PC-3 (cell line): ENCODE results near the gene ZBTB49. TPM values are rescaled to one million over a fixed set of nuclear protein-coding genes. Genes with fewer than 3 reads are reported as not detected.

Experiments used
- ATAC-seq: fragments of 200-7000 bp; cut with Tn5 transposase; 2 replicates; pipeline ENCODE4 v1.9.1; 2020; ENCODE audit warnings: mild to moderate bottlenecking, moderate library complexity
- BruUV-seq: library from RNA; stranded (reverse); fragments of 400-500 nt; replicated peaks from 2 replicates; lab custom pipeline; 2021; lab: Mats Ljungman, UMichigan
- CTCF ChIA-PET: fragments of 300-600 bp; sonication (Branson Sonifier 250); formaldehyde crosslinking; loops from one replicate; lab custom pipeline; 2022; ENCODE audit warnings: antibody characterized with exemption; lab: Charles Lee
- POLR2A ChIA-PET: fragments of 300-600 bp; sonication (Branson Sonifier 250); formaldehyde crosslinking; loops from one replicate; lab custom pipeline; 2022; ENCODE audit warnings: antibody characterized with exemption; ENCODE audit not compliant: unreplicated experiment; lab: Charles Lee
- DNase-seq: peaks from one replicate; pipeline ENCODE4 v3.0.0-alpha.2; 2015
- H2AFZ ChIP-seq: fragments of 300-600 bp; sonication (generic); 2 replicates; pipeline ENCODE4 v1.6.0; 2016; ENCODE audit warnings: antibody characterized with exemption, low read length
- H3F3A ChIP-seq: fragments of 300-600 bp; sonication (generic); one replicate; pipeline ENCODE4 v1.6.0; 2017; ENCODE audit warnings: antibody characterized with exemption, low read length, control low read depth, mild to moderate bottlenecking; ENCODE audit not compliant: unreplicated experiment
- H3K27ac ChIP-seq: fragments of 300-600 bp; sonication (generic); 2 replicates; pipeline ENCODE4 v1.5.1; 2016; ENCODE audit warnings: mild to moderate bottlenecking, low read length
- H3K27me3 ChIP-seq: fragments of 300-600 bp; sonication (generic); 2 replicates; pipeline ENCODE4 v1.6.1; 2016; ENCODE audit warnings: low read length, mixed read lengths
- H3K36me3 ChIP-seq: fragments of 300-600 bp; sonication (generic); 2 replicates; pipeline ENCODE4 v1.6.1; 2016; ENCODE audit warnings: low read depth, mixed run types, low read length, mixed read lengths
- H3K4me1 ChIP-seq: fragments of 300-600 bp; sonication (generic); 2 replicates; pipeline ENCODE4 v1.5.1; 2016; ENCODE audit warnings: low read length; ENCODE audit not compliant: insufficient read depth
- H3K4me2 ChIP-seq: fragments of 300-600 bp; sonication (generic); 2 replicates; pipeline ENCODE4 v1.6.0; 2016; ENCODE audit warnings: low read length
- H3K4me3 ChIP-seq: fragments of 300-600 bp; sonication (generic); 2 replicates; pipeline ENCODE4 v1.5.1; 2016; ENCODE audit warnings: mild to moderate bottlenecking, low read length, mixed read lengths
- H3K79me2 ChIP-seq: fragments of 300-600 bp; sonication (generic); 2 replicates; pipeline ENCODE4 v1.6.1; 2017; ENCODE audit warnings: low read length, mixed read lengths
- H3K9ac ChIP-seq: fragments of 300-600 bp; sonication (generic); 2 replicates; pipeline ENCODE4 v1.6.0; 2016; ENCODE audit warnings: mild to moderate bottlenecking, low read length
- H3K9me2 ChIP-seq: fragments of 300-600 bp; sonication (generic); replicated peaks from 2 replicates; pipeline ENCODE4 v1.6.1; 2016; ENCODE audit warnings: mixed run types, low read length, mixed read lengths
- H3K9me3 ChIP-seq: fragments of 300-600 bp; sonication (generic); 2 replicates; pipeline ENCODE4 v1.6.1; 2016; ENCODE audit warnings: low read length, mixed read lengths
- H4K20me1 ChIP-seq: fragments of 300-600 bp; sonication (generic); 2 replicates; pipeline ENCODE4 v1.6.1; 2016; ENCODE audit warnings: low read length, mixed read lengths
- EZH2 ChIP-seq: fragments of 300-600 bp; sonication (generic); IDR thresholded peaks from one replicate; pipeline ENCODE4 v1.6.1; 2017; ENCODE audit warnings: antibody characterized with exemption, mild to moderate bottlenecking, low read length; ENCODE audit not compliant: unreplicated experiment
- EZH2phosphoT487 ChIP-seq: fragments of 300-600 bp; sonication (generic); IDR thresholded peaks from 2 replicates; pipeline ENCODE4 v1.6.1; 2018; ENCODE audit warnings: mild to moderate bottlenecking, antibody characterized with exemption, low read length, borderline replicate concordance
- intact Hi-C: fragments of 100-400 bp; cut with micrococcal nuclease; formaldehyde crosslinking; loops from 2 replicates; pipeline ENCODE4 v1.9.0; 2023
- total RNA-seq: library from RNA; depleted of rRNA; stranded (reverse); fragments of >200 nt; gene quantifications from 2 replicates; pipeline ENCODE4 v1.2.3, GENCODE V29; 2014
- TF ChIP-seq, protein P1 (sequence below): fragments of 300-600 bp; sonication (generic); conservative IDR thresholded peaks from 2 replicates; pipeline ENCODE4 v1.5.1; 2017; ENCODE audit warnings: antibody characterized with exemption, low read depth, mild to moderate bottlenecking, low read length

Gene ZBTB49
- total RNA-seq, 1 experiment from 2014 or later: 1.1 TPM

- intact Hi-C loops: no loop called here
- DNase-seq: no peak
- peaks cover 13% of the 10 kb centered on the region for H3K4me1 ChIP-seq
- no TSS peak for BruUV-seq
- H3K27me3 ChIP-seq: peaks cover 8% of the 10 kb centered on the region; the same call in 1 of the 2 replicates
- peaks cover 11% of the 10 kb centered on the region for H3K79me2 ChIP-seq
- H3K9ac ChIP-seq: no peak overlapping the region
- no peak overlapping the region for H2AFZ ChIP-seq
- ChIA-PET POLR2A (no interaction called here), CTCF (no interaction called here)
- TF ChIP-seq EZH2phosphoT487: no peak
- no peak for TF ChIP-seq EZH2
- TF ChIP-seq, protein P1, sequence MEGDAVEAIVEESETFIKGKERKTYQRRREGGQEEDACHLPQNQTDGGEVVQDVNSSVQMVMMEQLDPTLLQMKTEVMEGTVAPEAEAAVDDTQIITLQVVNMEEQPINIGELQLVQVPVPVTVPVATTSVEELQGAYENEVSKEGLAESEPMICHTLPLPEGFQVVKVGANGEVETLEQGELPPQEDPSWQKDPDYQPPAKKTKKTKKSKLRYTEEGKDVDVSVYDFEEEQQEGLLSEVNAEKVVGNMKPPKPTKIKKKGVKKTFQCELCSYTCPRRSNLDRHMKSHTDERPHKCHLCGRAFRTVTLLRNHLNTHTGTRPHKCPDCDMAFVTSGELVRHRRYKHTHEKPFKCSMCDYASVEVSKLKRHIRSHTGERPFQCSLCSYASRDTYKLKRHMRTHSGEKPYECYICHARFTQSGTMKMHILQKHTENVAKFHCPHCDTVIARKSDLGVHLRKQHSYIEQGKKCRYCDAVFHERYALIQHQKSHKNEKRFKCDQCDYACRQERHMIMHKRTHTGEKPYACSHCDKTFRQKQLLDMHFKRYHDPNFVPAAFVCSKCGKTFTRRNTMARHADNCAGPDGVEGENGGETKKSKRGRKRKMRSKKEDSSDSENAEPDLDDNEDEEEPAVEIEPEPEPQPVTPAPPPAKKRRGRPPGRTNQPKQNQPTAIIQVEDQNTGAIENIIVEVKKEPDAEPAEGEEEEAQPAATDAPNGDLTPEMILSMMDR: no peak
- H3F3A ChIP-seq: no peaks in the 10 kb centered on the region
- H3K4me3 ChIP-seq: no peak overlapping the region
- H3K9me2 ChIP-seq: no peaks in the 10 kb centered on the region
- no peak overlapping the region for H3K27ac ChIP-seq
- no peaks in the 10 kb centered on the region for H3K9me3 ChIP-seq
- H3K36me3 ChIP-seq: no peaks in the 10 kb centered on the region
- H3K4me2 ChIP-seq: no peak overlapping the region
- no peak for ATAC-seq
- H4K20me1 ChIP-seq: no peaks in the 10 kb centered on the region
These were observed 40.2 kb upstream of the ZBTB49 start for GRCh38 chr4:4249866-4250265.

DNA sequence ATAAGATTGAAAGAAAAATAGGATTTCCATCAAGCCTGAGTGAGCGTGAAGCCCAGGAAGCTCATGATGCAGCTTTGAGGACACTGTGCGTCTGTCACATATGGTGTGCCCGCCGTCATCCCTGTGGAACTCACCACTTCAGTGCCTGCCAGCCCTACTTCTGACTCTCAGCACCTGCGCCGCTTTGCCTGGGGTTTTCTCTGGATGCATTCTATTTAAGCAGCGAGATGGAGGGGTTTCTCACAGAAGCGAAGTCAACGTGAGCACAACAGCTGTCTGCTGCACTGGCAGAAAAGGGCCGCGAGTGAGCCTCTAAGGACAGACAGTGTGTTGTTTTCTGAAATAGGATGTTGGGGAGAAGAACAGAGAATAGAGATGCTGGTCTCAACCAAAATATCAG is 35.9 kb upstream of the ZBTB49 start:
- Histone ChIP-seq H4K20me1 (no peaks in the 10 kb centered on the region), H3K4me2 (no peak overlapping the region), H3K36me3 (no peaks in the 10 kb centered on the region), H3K9ac (no peak overlapping the region), H3K9me3 (no peaks in the 10 kb centered on the region), H3K27me3 (peaks cover 17% of the 10 kb centered on the region; the same call in 1 of the 2 replicates), H2AFZ (no peak overlapping the region), H3K79me2 (no peaks in the 10 kb centered on the region), H3K27ac (no peak overlapping the region), H3K4me3 (no peak overlapping the region), H3K9me2 (no peaks in the 10 kb centered on the region), H3F3A (no peaks in the 10 kb centered on the region), H3K4me1 (no peaks in the 10 kb centered on the region)
- CTCF ChIA-PET: no interaction called here
- intact Hi-C loops: no loop called here
- DNase-seq: no peak
- no TSS peak for BruUV-seq
- TF ChIP-seq EZH2: no peak
- TF ChIP-seq EZH2phosphoT487: no peak
- TF ChIP-seq, protein P1: no peak
- ATAC-seq: no peak
- POLR2A ChIA-PET: no interaction called here

GRCh38 chr4:4254666-4255065 is 35.4 kb upstream of the ZBTB49 start:
- Histone ChIP-seq H3K4me3 (no peak overlapping the region), H4K20me1 (no peaks in the 10 kb centered on the region), H3K9ac (no peak overlapping the region), H3K4me1 (peaks cover 4% of the 10 kb centered on the region; the same call in 1 of the 2 replicates), H3K36me3 (no peaks in the 10 kb centered on the region), H2AFZ (no peak overlapping the region), H3K27ac (no peak overlapping the region), H3K79me2 (no peaks in the 10 kb centered on the region), H3K27me3 (peaks cover 17% of the 10 kb centered on the region; the same call in 1 of the 2 replicates), H3K9me3 (no peaks in the 10 kb centered on the region), H3K9me2 (no peaks in the 10 kb centered on the region), H3K4me2 (no peak overlapping the region), H3F3A (no peaks in the 10 kb centered on the region)
- BruUV-seq: no TSS peak
- CTCF ChIA-PET: no interaction called here
- ATAC-seq (no peak), DNase-seq (no peak)
- intact Hi-C loops: no loop called here
- POLR2A ChIA-PET: no interaction called here
- TF ChIP-seq EZH2 (no peak), EZH2phosphoT487 (no peak)
- TF ChIP-seq, protein P1: no peak
